Osteocyte (in vitro differentiated cells): ENCODE results near the gene LGALS14. TPM values are rescaled to one million over a fixed set of nuclear protein-coding genes. Genes with fewer than 3 reads are reported as not detected.
"Not testable (repeated sequence)": the region's sequence is repeated elsewhere in the genome, so short reads cannot be mapped to it uniquely, and the experiment has no call there.

Experiments used
- DNase-seq: peaks from one replicate; pipeline ENCODE4 v3.0.0; 2021; ENCODE audit warnings: mixed read lengths; ENCODE audit not compliant: unreplicated experiment; ENCODE audit errors: extremely low spot score
- H3K27ac Mint-ChIP-seq: one replicate; pipeline ENCODE4 v1.8.0; 2021; ENCODE audit warnings: mild to moderate bottlenecking, mixed read lengths; ENCODE audit not compliant: unreplicated experiment
- H3K27me3 Mint-ChIP-seq: one replicate; pipeline ENCODE4 v1.8.0; 2021; ENCODE audit warnings: mixed read lengths; ENCODE audit not compliant: unreplicated experiment
- H3K36me3 Mint-ChIP-seq: one replicate; pipeline ENCODE4 v1.8.0; 2021; ENCODE audit warnings: mixed read lengths; ENCODE audit not compliant: unreplicated experiment
- H3K4me1 Mint-ChIP-seq: one replicate; pipeline ENCODE4 v1.8.0; 2021; ENCODE audit warnings: mixed read lengths; ENCODE audit not compliant: unreplicated experiment
- H3K4me3 Mint-ChIP-seq: one replicate; pipeline ENCODE4 v1.8.0; 2021; ENCODE audit warnings: mild to moderate bottlenecking, moderate library complexity, mixed read lengths; ENCODE audit not compliant: unreplicated experiment
- H3K9me3 Mint-ChIP-seq: one replicate; pipeline ENCODE4 v1.8.0; 2021; ENCODE audit warnings: mixed read lengths; ENCODE audit not compliant: unreplicated experiment
- CTCF ChIP-seq: fragments of 200-600 bp; sonication (generic); IDR thresholded peaks from 2 replicates; pipeline ENCODE4 v1.5.0; 2021; ENCODE audit warnings: antibody characterized with exemption, mild to moderate bottlenecking, moderate library complexity
- total RNA-seq: library from RNA; stranded (reverse); gene quantifications from 2 replicates; pipeline ENCODE4 v1.2.1, GENCODE V29; 2021

The LGALS14 gene
- total RNA-seq, 1 donor from 2014 or later: not detected

- H3K9me3 Mint-ChIP-seq: no peaks in the 10 kb centered on the region
- no peak for TF ChIP-seq CTCF
- no peak overlapping the region for H3K4me3 Mint-ChIP-seq
- H3K27me3 Mint-ChIP-seq: no peaks in the 10 kb centered on the region
- no peak for DNase-seq
- no peaks in the 10 kb centered on the region for H3K4me1 Mint-ChIP-seq
- H3K27ac Mint-ChIP-seq: no peak overlapping the region
- H3K36me3 Mint-ChIP-seq: no peaks in the 10 kb centered on the region
Measured at GRCh38 chr19:39709026-39709872, 5.0 kb downstream of the LGALS14 start.

- no peak for TF ChIP-seq CTCF
- Mint-ChIP-seq H3K4me3 (no peak overlapping the region), H3K36me3 (no peaks in the 10 kb centered on the region), H3K4me1 (no peaks in the 10 kb centered on the region), H3K27me3 (no peaks in the 10 kb centered on the region), H3K27ac (no peak overlapping the region), H3K9me3 (no peaks in the 10 kb centered on the region)
- no peak for DNase-seq
Measured at GRCh38 chr19:39710333-39710890, 6.1 kb downstream of the LGALS14 start.

GRCh38 chr19:39720144-39720543, 15.9 kb downstream of the LGALS14 start:
- H3K4me1 Mint-ChIP-seq, H3K36me3 Mint-ChIP-seq, H3K9me3 Mint-ChIP-seq, H3K4me3 Mint-ChIP-seq, DNase-seq, H3K27ac Mint-ChIP-seq: not testable (repeated sequence)
- peaks cover 15% of the 10 kb centered on the region for H3K27me3 Mint-ChIP-seq

- Mint-ChIP-seq H3K4me1 (no peaks in the 10 kb centered on the region), H3K36me3 (no peaks in the 10 kb centered on the region), H3K27ac (no peak overlapping the region), H3K4me3 (no peak overlapping the region), H3K9me3 (no peaks in the 10 kb centered on the region), H3K27me3 (peaks cover 15% of the 10 kb centered on the region)
- TF ChIP-seq CTCF: no peak
- DNase-seq: no peak
Measured at GRCh38 chr19:39725995-39726394, 21.7 kb downstream of the LGALS14 start.

GRCh38 chr19:39727070-39727800, 23.0 kb downstream of the LGALS14 start:
- no peaks in the 10 kb centered on the region for H3K9me3 Mint-ChIP-seq
- H3K27ac Mint-ChIP-seq: no peak overlapping the region
- no peak for DNase-seq
- peaks cover 11% of the 10 kb centered on the region for H3K27me3 Mint-ChIP-seq
- TF ChIP-seq CTCF: no peak
- no peaks in the 10 kb centered on the region for H3K4me1 Mint-ChIP-seq
- H3K36me3 Mint-ChIP-seq: no peaks in the 10 kb centered on the region
- H3K4me3 Mint-ChIP-seq: no peak overlapping the region
